GOT3 (cell line): ENCODE data around the gene LGR4.

Source experiments
- DNase-seq: peaks from one replicate; lab custom pipeline; 2025; ENCODE audit warnings: mixed read lengths; lab: John Stamatoyannopoulos, UW

LGR4 gene

GRCh38 chr11:27401833-27402316 lies 70.7 kb downstream of the LGR4 start:
- DNase-seq, result no peak

DNA sequence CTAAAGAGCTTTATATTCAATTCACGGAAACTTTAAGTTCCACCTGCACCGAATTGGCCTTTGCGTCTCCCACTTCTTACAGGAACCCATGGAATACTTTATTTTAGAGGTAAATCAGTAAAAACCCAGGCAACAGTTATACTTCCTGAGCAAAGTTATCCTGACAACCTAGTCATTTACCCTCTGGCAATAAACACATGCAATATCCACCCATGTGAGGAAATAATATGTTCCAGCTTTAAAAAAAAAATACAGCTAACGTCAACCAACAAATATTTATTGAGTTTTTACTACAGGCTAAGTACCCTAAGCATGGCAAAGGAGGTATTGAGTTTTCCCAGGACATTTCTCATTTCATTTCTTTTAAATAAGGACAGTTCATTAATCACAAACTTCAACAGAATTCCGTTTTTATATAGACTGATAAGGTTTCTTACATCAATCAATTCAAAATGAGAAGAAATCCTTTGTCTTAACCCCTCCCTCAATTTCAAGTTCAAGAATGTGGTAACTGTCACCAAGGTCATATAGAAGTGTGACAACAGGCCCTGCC lies 71.2 kb downstream of the LGR4 start:
- DNase-seq, result no peak

DNA sequence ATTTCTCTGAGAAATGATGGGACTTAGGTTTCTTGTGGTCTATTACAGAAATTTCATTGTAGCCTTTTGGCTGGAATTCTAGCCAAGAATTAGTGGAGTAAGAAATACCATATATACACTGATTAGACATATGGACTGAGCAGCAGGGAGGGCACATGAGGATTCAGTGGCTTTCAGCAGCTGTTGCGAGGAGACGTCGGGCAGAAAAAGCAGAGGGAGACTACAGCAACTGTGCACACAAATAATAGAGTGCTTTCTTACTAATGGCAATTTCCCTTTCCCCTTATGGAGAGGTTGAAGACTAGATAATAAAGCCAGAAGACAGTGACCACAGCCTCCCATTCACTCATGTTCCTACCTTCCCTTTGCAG lies 74.2 kb downstream of the LGR4 start:
- DNase-seq, result no peak

GRCh38 chr11:27397624-27398399 lies 74.8 kb downstream of the LGR4 start:
- DNase-seq, result no peak

DNA sequence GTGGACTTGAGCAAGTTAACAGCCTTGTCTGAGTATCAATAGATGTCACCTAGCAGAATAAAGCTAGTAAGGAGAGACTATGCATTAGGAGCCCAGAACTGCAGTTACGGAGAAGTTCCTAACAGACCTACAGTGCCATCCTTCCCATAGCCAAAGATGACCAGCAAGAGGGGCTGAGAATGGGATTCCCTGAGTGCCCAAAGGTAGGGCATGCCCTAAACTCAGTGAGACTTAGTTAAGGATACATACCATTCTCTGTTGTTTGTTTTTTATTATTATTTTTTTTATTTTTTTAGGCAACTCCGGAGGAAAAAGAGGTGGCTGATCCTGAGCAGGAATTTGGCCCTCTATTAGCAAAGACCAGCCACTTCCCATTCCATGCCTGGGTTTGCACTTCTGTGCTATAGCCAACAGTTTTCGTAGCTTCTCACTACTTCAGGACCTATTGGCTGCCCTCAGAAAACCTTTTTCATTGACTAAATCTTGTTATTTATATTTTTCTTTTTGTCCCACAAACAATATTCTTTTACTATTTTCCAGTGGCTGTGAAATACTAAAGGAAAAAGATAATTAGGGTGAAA lies 76.2 kb downstream of the LGR4 start:
- DNase-seq, result no peak

GRCh38 chr11:27395556-27396258 lies 76.9 kb downstream of the LGR4 start:
- no peak for DNase-seq

- DNase-seq, result no peak
Measured at GRCh38 chr11:27394781-27395228, 77.8 kb downstream of the LGR4 start.

DNA sequence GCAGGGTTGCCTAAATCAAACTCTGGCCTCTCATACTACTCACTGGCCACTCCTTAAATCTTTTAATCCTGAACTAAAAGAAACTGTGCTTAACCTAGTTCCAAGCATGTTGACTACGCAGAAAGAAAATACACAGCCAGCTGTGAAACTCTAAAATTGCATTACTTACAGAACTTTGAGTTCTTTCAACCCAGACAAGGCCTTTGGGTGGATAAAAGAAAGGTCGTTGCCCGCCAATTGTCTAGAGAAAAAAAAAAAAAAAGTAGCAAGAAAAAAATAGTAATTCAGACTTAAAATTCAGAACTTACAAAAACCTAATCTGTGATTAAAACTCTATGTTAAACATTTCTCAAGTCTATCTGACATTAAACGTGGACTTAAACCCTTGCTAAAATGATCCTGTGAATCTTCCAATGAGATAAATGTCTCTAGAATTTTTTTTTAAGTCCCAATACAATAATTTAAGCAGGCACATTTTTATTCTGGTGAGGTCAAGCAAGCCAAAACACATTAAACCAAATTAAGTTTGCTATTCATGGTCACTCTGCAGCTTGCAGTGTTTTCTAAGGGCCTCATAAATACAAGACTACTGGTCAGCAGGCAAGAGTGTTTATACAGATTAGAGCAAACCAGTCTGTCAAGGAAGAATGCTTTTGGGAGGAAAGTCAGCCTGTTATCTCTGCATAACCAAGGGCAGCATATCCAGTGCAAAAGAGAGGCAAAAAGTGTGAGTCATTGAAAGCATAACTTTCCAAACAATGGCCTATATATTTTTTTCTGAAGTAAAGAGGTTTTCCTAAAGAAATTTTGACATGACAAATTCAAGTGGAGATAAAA lies 80.1 kb downstream of the LGR4 start:
- no peak for DNase-seq

DNA sequence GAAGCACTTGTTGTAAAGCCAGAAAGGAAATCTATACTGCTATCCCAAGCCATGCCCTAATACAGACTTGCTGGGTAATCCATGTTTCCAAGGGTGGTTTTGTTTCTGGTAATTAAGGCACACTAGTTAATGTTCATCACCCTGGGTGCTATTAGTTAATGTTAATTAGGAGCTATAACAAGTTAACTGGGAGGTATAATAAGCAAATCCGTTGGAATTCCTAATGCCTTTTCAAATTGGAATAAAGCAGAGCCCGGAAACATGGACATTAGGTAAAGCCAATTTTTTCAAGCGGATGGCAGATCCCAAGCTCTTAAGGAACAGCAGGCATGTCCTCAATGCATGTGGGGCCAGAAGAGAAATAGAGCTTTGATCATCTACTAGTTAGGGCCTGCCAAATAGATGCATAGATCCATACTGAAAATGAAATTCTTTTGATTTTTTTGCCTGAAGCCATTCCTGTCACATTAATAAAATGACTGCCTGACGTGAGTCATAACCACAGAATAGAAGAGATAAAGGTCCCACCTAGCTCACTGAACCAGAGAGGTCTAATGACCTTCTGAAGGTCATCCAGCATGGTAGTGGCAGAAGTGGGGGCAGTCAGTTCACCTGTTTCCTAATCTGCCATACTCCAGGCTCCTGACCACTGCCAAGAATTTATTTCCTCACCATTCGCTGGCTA lies 81.1 kb downstream of the LGR4 start:
- no peak for DNase-seq

DNA sequence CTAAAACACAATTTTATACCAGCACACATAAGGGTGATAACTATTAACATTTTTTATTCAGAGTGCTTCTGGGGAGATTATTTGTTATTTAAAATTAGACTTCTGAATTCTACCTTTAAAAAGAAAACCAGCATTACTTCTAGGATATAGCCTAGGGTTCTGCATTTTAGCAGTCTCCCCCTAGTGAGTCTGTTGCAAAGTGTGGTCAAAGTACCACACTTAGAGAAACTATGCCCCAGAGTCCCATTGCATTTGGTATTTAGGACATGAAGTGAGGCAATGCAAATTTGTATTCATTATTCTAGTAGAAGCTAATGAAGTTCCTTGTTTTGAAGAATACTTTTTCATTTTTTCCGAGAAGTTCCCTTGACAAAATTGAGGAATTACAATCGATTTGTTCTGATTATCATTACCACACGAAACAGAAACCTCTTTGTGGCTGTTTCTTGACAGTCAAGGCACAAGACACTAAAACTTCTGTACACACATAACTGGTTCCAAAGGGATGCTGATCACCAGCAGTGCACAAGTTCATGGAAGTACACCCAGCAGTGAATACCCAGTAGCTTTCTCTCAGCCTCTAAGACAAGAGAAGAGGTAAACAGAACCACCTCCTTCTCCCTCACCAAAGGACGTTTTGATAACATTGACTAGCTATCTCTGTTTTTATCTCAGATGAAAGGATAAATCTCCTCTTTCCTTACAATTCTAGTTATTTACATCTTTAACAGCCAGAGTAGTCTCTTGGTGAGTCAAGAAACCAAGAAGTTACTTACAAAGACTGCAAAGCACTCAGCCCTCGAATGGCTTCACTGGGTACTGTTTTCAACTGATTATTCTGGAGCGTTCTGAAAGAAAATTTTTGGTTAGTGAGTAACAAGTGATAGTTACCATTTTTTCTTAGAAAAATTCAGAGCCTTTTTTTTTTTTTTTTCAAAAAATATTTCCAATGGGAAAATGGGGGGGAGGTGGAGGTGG lies 82.0 kb downstream of the LGR4 start:
- DNase-seq, result no peak

- no peak for DNase-seq
Measured at GRCh38 chr11:27388869-27389268, 83.7 kb downstream of the LGR4 start.

GRCh38 chr11:27388001-27388400 lies 84.6 kb downstream of the LGR4 start:
- DNase-seq, result no peak

- DNase-seq, result no peak
Measured at GRCh38 chr11:27387362-27387761, 85.2 kb downstream of the LGR4 start.

- DNase-seq, result no peak
Measured at GRCh38 chr11:27386181-27386845, 86.3 kb downstream of the LGR4 start.

- no peak for DNase-seq
Measured at GRCh38 chr11:27385245-27385644, 87.3 kb downstream of the LGR4 start.

- no peak for DNase-seq
Measured at GRCh38 chr11:27384227-27384626, 88.4 kb downstream of the LGR4 start.

DNA sequence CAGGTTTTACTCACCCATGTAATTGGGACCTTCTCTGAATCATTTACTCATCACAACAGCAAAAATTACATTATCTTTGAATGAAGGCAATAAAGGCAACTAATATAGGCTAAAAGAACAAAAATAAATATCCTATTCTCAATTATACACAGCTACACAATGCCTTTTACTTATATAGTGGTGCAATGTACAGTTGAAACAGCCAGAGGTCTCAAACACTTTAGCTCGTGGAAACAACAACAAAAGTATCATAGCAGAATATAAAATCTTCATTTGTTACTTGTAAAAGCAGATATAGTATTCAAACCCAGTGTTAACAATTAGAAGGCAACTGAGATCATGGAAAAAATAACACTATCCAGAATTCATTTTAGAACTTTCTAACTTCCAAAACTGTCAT lies 88.9 kb downstream of the LGR4 start:
- DNase-seq, result no peak

- DNase-seq, result no peak
Measured at GRCh38 chr11:27381238-27381666, 91.3 kb downstream of the LGR4 start.

GRCh38 chr11:27380771-27381170 lies 91.8 kb downstream of the LGR4 start:
- DNase-seq, result no peak
